Iris pigment epithelial cell (primary cell): ENCODE data around the gene CYTH1.

Experiments
- DNase-seq: peaks from one replicate; pipeline ENCODE4 v3.0.0-alpha.2; 2011; ENCODE audit warnings: low read depth

CYTH1 gene

DNA sequence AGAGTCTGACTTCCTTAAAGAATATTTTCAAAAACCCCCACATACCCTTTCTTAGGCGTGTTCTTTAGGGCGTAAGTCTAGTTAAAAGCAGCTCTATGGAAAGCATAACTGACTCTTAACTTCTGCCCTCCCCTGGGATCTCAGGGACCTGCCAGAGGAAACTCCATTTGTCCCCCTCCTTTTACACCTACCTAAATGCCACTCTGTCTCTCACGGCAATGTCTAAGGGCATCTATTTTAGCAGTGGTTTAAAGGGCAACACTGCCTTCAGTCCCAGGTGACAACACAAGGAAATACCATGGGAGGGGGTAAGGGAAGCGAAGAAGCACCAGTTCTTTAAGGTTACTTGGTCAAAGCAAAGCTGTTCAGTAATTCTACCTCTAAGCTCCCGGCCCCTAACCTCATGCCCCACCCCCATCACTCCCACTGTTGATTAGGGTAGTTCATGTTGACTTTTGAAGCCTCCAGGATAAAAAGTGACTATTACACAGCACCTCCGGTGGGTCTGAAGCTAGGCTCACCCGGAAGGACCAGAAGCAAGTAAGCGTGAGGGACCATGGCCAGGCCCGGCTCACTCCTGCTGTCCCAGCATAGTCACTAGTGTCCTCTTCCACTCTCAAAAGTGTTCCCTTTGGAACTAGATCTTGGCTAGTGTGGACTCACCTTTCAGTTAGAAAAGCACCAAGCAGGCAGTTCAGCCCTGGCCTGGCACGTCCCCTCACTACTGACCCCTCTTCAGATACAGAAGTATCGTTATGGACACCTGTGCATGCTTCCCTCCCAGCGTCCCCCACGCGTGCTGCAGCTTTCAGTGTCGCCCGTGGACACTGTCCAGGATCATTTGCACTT is 47.1 kb downstream of the CYTH1 start:
- DNase-seq: no peak

DNA sequence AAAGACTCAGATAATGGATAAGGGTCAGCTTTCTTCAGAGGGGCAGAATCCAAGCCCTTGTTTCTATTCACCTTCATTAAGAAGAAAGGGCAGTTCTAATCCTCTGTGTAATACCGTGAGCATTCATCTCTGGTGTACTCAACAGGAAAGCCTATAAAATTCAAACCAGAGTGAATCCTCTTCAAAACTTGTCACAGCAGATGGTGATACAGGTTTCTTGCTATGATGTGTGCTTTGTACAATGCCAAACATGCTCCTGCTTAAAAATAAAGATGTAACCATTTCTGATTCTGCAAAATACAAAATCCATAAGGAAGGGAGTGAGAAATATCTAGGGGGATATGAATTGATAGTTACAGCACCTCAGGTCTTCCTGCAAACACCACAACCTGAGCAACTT is 49.7 kb downstream of the CYTH1 start:
- DNase-seq: no peak

DNA sequence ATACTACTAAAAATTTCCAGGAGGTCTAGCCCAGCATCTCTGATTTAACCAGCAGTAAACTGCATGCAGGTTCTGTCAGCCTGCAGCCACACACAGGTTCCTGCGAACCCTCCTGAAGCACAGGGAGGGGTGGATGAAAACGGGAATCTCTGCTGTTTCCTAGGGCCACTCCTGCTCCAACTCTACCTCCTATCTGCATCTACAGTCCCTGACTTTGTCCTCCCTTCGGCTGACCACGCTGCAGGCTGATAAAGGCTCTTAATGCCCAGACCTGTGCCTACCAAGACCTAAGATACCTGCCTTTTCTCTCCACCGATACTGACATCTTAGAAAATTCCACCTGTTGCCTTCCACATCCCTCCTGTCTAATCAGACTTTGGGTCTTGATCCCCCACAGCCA is 50.2 kb downstream of the CYTH1 start:
- no peak for DNase-seq

GRCh38 chr17:78729641-78730040 is 52.4 kb downstream of the CYTH1 start:
- no peak for DNase-seq

- no peak for DNase-seq
Observed at GRCh38 chr17:78728495-78728894, 53.6 kb downstream of the CYTH1 start.

DNA sequence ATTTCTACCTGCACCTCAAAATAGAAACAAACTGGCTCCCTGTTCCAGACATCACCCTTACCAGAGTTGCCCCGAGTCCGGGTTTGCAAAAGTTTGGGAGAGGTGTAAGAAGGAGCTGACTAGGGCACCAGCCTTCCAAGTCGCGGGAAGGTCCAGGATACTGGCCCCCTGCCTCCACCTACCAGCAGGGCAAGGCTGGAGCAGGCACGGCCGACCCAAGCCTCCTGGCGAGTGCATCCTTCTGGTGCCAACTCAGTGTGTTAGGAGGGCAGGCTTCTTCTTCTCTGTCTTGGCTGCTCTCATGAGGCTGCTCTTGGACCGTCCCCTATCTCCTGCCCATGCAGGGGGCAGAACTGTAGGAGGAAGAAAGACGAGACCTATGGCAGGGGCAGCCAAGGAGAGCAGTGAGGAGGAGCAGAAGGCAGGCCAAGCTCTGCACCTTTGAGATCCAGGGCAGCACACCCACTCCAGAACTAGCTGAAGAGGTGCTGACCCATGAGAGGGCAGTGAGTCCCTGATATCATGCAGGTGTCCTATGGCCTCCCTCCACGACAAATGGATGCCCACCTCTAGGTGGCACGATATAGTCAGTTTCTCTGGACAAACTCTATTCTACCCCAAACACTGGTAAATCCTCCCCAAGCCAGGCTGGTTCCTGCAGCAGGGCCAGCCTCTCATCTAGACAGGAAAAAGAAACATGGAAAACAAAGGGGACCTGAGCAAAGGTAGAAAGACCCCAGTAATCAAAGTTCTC is 54.4 kb downstream of the CYTH1 start:
- DNase-seq: no peak

DNA sequence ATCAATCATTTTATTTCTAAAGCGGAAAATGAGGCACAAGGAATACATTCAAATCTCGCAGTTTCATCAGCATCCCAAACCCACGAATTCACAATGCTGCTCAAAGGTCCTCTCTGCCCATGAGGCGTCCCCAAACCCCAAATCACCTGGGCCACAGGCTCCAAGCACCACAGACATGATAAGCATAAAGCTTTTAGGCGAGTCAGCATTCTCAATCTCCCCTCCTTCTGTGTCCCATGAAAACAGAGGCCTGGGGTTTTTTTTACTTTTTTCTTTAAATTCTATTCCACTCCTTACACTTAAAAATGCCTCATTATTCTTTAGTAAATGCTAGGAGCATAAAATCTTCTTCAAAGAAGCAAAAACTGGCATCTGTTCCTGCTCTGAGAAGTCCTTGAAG is 55.0 kb downstream of the CYTH1 start:
- DNase-seq: no peak

- DNase-seq: no peak
Observed at GRCh38 chr17:78726513-78726912, 55.6 kb downstream of the CYTH1 start.

DNA sequence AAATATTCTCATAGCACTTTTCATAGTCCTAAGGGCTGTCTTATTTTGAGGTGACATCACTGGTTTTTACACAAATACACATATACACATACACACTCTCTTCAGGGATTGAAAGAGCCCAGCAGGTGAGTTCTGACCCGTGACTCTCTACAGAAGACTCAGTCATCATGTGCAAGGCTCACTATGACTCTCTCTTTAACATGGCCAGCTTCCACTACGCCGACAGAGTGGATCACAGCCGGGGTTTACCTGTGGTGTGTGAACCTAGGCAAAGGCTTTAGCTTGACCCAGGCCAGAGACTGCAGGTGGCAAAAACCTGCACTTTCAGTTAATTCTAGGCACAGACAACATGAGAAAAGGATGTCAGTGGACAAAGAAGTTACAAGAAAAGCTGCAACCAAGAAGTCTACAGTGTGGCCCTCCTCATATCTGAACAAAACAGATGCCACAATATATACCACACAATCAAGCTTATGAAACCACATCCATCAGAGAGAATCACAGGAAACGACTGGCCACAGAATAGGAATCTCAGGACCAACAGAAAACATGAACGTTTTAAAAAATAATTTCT is 56.5 kb downstream of the CYTH1 start:
- DNase-seq: no peak

DNA sequence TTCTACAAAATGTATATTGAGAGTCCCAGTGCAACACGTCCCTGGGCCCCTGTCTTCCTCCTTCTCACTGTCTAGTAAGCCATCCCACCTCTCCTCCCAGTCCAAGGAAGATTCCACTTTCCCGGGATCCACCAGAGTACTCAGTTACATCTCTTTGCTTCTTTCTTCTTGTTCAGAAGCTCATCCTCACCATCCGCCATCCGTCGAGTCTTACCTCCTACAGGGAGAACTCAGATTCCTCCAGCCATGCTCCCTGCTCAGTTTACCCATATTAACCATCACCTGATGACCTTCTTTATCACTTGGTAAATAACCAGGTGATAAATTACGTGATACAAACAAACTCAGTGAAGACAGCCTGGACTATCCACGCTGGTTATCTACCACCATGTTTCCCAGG is 57.1 kb downstream of the CYTH1 start:
- DNase-seq: no peak

DNA sequence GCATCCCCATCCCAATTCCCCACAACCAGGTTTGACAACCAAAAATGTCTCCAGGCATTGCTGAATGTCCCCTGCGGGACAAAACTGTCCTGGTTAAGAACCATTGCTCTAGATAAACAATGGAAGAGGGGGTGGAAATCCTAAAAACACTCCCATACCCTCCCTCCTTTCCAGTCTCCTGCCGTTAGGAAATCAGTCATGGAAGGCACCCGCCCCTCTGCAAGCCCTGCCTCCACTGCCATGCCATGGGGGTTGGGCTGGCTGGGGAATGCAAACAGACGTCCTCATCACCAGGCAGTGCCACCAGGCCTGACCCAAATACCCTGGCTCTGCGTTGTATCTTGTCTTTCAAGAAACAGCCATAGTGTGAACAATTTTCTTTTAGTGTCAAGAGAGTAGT is 57.5 kb downstream of the CYTH1 start:
- no peak for DNase-seq

- DNase-seq: no peak
Observed at GRCh38 chr17:78723957-78724356, 58.1 kb downstream of the CYTH1 start.

GRCh38 chr17:78723001-78723796 is 58.9 kb downstream of the CYTH1 start:
- DNase-seq: no peak

GRCh38 chr17:78722246-78722761 is 59.8 kb downstream of the CYTH1 start:
- no peak for DNase-seq

DNA sequence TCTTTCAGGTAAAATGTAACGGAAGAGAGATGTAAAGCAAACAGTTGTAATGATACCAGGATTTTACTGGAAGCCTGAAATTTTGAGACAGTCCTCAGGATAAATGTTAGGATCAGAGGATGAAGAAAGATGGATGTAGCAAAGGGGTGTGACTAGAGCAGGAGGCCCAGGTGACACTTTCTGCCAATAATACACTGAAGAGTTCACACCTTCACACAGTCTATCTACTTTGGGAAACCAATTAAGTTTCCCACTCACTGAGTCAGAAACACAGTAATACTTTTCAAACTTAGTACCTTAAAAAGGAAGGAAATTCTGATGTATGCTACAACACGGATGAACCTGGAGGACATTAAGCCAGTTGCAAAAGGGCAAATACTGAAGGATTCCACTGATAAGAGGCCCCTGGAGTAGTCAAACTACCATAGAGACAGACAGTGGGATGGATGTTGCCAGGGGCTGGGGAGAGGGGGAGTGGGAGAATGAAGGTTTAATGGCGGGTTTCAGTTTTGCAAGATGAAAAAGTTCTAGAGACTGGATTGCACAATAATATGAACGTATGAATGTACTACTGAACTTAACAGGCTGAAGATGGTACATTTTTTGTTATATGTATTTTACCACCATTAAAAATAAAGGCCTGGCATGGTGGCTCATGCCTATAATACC is 62.3 kb downstream of the CYTH1 start:
- no peak for DNase-seq

GRCh38 chr17:78718575-78719208 is 63.4 kb downstream of the CYTH1 start:
- DNase-seq: no peak

DNA sequence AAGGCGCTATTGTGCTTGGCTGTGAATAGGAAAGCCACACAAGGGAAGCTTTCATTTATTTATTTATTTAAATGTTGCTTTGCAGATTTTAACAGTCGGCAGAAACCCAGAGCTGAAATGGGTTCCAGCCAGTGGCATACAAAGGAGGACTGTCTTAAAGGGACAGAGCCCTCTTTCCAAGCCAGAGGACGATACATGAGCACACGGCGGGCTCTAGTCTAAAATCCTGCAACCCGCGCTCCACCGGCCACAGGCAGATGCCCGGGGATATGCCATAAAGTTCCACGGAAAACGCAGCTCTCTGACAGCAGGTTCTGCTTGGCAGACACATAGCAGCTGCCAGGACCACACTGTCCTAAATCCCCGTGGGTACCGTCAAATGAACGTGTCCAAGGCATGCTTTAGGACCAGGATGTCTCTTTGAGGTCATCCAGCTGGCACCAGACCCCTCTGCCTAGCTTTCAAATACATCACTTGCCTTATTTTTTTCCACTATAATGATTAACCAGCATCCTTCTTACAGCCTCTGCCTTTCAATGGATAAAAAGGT is 64.6 kb downstream of the CYTH1 start:
- DNase-seq: no peak

- DNase-seq: peak; percentile 42
Observed at GRCh38 chr17:78716814-78717393, 65.2 kb downstream of the CYTH1 start.

DNA sequence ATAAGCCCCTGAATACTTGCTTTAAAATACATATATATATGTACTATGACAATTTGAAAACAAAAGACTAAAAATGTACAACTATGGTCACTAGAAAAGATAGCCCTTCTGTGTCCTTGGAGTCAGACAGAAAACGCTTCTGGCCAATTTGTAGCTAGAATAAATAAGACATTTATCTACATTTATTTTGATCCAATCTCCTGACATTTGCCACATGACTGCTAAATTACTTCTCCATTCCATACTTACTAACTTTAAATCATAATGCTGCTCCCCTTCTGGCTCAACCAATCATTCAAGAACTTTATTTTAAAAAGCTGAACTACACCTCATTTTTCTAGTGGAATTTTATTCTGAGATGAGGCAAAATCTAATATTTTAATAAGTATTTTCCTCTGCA is 65.8 kb downstream of the CYTH1 start:
- DNase-seq: no peak

- DNase-seq: no peak
Observed at GRCh38 chr17:78715876-78716275, 66.2 kb downstream of the CYTH1 start.
